Hepatocyte (in vitro differentiated cells): ENCODE data around the gene CD3G. TPM values are rescaled to one million over a fixed set of nuclear protein-coding genes. Genes with fewer than 3 reads are reported as not detected.
A peak's percentile ranks its signal among the peaks of the same experiment; 100 is the strongest.

Source experiments
- DNase-seq: peaks from one replicate; pipeline ENCODE4 v3.0.0-alpha.2; 2016; ENCODE audit warnings: low spot score
- H2AFZ ChIP-seq: fragments of 200-600 bp; sonication (generic); 2 replicates; pipeline ENCODE4 v1.6.0; 2016; ENCODE audit warnings: antibody characterized with exemption, mild to moderate bottlenecking
- H3K27ac ChIP-seq: fragments of 200-600 bp; sonication (generic); 2 replicates; pipeline ENCODE4 v1.5.1; 2016; ENCODE audit warnings: mild to moderate bottlenecking
- H3K27me3 ChIP-seq: fragments of 200-600 bp; sonication (generic); 2 replicates; pipeline ENCODE4 v1.6.1; 2016
- H3K36me3 ChIP-seq: fragments of 200-600 bp; sonication (generic); replicated peaks from 2 replicates; pipeline ENCODE4 v1.5.1; 2016; ENCODE audit warnings: low read depth; ENCODE audit not compliant: insufficient read depth
- H3K4me1 ChIP-seq: fragments of 200-600 bp; sonication (generic); 2 replicates; pipeline ENCODE4 v1.5.1; 2016; ENCODE audit warnings: mild to moderate bottlenecking, moderate library complexity; ENCODE audit not compliant: insufficient read depth
- H3K4me2 ChIP-seq: fragments of 200-600 bp; sonication (generic); 2 replicates; pipeline ENCODE4 v1.6.0; 2016
- H3K4me3 ChIP-seq: fragments of 200-600 bp; sonication (generic); 2 replicates; pipeline ENCODE4 v1.5.1; 2016; ENCODE audit warnings: mild to moderate bottlenecking
- H3K79me2 ChIP-seq: fragments of 200-600 bp; sonication (generic); 2 replicates; pipeline ENCODE4 v1.6.0; 2017; ENCODE audit warnings: mild to moderate bottlenecking
- H3K9me2 ChIP-seq: fragments of 200-600 bp; sonication (generic); replicated peaks from 2 replicates; pipeline ENCODE4 v1.6.0; 2017; ENCODE audit warnings: mild to moderate bottlenecking; ENCODE audit not compliant: insufficient read depth
- H3K9me3 ChIP-seq: fragments of 200-600 bp; sonication (generic); 2 replicates; pipeline ENCODE4 v1.5.1; 2016; ENCODE audit warnings: low read depth, mild to moderate bottlenecking
- H4K20me1 ChIP-seq: fragments of 200-600 bp; sonication (generic); 2 replicates; pipeline ENCODE4 v1.6.0; 2016; ENCODE audit warnings: mild to moderate bottlenecking; ENCODE audit not compliant: insufficient read depth, poor library complexity, severe bottlenecking
- CTCF ChIP-seq: fragments of 200-600 bp; sonication (generic); IDR thresholded peaks from 2 replicates; pipeline ENCODE4 v1.5.1; 2016; ENCODE audit warnings: antibody characterized with exemption, mild to moderate bottlenecking; ENCODE audit not compliant: poor library complexity
- EZH2 ChIP-seq: fragments of 200-600 bp; sonication (generic); IDR thresholded peaks from 2 replicates; pipeline ENCODE4 v1.6.1; 2016; ENCODE audit warnings: antibody characterized with exemption, mild to moderate bottlenecking, borderline replicate concordance
- EZH2phosphoT487 ChIP-seq: fragments of 200-600 bp; sonication (generic); IDR thresholded peaks from one replicate; pipeline ENCODE4 v1.6.1; 2018; ENCODE audit warnings: antibody characterized with exemption, mild to moderate bottlenecking, low read depth, moderate library complexity; ENCODE audit not compliant: unreplicated experiment, severe bottlenecking
- WGBS: methylation state at CpG from one replicate; pipeline ENCODE4 v1.1.6; 2016; ENCODE audit warnings: low lambda C conversion rate; ENCODE audit errors: missing lambda C conversion rate; 5-methylcytosine and 5-hydroxymethylcytosine counted together
- polyA plus RNA-seq: library from polyadenylated mRNA; unstranded; fragments of >200 nt; fragmentation: Nextera tagmentation; extraction: Ambion mirVana; gene quantifications from 2 replicates; pipeline ENCODE4 v1.2.1, GENCODE V29; 2016
- total RNA-seq: library from RNA; depleted of rRNA; stranded (reverse); fragments of >200 nt; gene quantifications from 2 replicates; pipeline ENCODE4 v1.2.3, GENCODE V29; 2014

Gene CD3G
- total and polyA plus RNA-seq, 2 experiments from 2014 or later, result 0.11 to 0.50 TPM

- Histone ChIP-seq H3K27ac (peak overlapping the region; percentile 75), H3K4me1 (peaks cover 33% of the 10 kb centered on the region)
These were observed 23.6 kb upstream of the CD3G start for GRCh38 chr11:118320515-118320914.

GRCh38 chr11:118321386-118322082, 22.6 kb upstream of the CD3G start:
- H3K9me3 ChIP-seq, result no peaks in the 10 kb centered on the region
- TF ChIP-seq CTCF, result no peak
- no peak for TF ChIP-seq EZH2phosphoT487
- no peak for TF ChIP-seq EZH2
- no peaks in the 10 kb centered on the region for H3K36me3 ChIP-seq
- H3K9me2 ChIP-seq, result no peaks in the 10 kb centered on the region
- H3K4me3 ChIP-seq, result no peak overlapping the region
- no peaks in the 10 kb centered on the region for H4K20me1 ChIP-seq
- no peaks in the 10 kb centered on the region for H3K79me2 ChIP-seq
- H2AFZ ChIP-seq, result no peak overlapping the region
- H3K27ac ChIP-seq, result peak overlapping the region; percentile 78
- no peaks in the 10 kb centered on the region for H3K27me3 ChIP-seq
- H3K4me2 ChIP-seq, result peak overlapping the region; percentile 58
- peaks cover 26% of the 10 kb centered on the region for H3K4me1 ChIP-seq
- 44% methylated on average over 5 of the region's 5 CpGs for WGBS
- peak; percentile 51 for DNase-seq

More at GRCh38 chr11:118320515-118320914, 23.6 kb upstream of the CD3G start:
- DNase-seq, result no peak
- Histone ChIP-seq H3K36me3 (no peaks in the 10 kb centered on the region), H2AFZ (no peak overlapping the region), H3K27me3 (no peaks in the 10 kb centered on the region), H4K20me1 (no peaks in the 10 kb centered on the region), H3K4me3 (no peak overlapping the region), H3K9me2 (no peaks in the 10 kb centered on the region), H3K79me2 (no peaks in the 10 kb centered on the region), H3K4me2 (no peak overlapping the region), H3K9me3 (no peaks in the 10 kb centered on the region)
- WGBS, result 87% methylated on average over 3 of the region's 3 CpGs
- TF ChIP-seq CTCF (no peak), EZH2phosphoT487 (no peak), EZH2 (no peak)

- peaks cover 21% of the 10 kb centered on the region for H3K4me1 ChIP-seq
- no peaks in the 10 kb centered on the region for H3K9me2 ChIP-seq
- DNase-seq, result no peak
- no peaks in the 10 kb centered on the region for H3K36me3 ChIP-seq
- H3K79me2 ChIP-seq, result no peaks in the 10 kb centered on the region
- H4K20me1 ChIP-seq, result no peaks in the 10 kb centered on the region
- no peaks in the 10 kb centered on the region for H3K9me3 ChIP-seq
- no peak overlapping the region for H3K4me2 ChIP-seq
- H3K27ac ChIP-seq, result peak overlapping the region; percentile 78
- H3K4me3 ChIP-seq, result no peak overlapping the region
- no peaks in the 10 kb centered on the region for H3K27me3 ChIP-seq
- WGBS, result 93% methylated on average over 19 of the region's 19 CpGs
- no peak for TF ChIP-seq CTCF
- TF ChIP-seq EZH2phosphoT487, result no peak
- no peak for TF ChIP-seq EZH2
- no peak overlapping the region for H2AFZ ChIP-seq
These were observed 21.4 kb upstream of the CD3G start for GRCh38 chr11:118322721-118323120.
